Measurements from ENCODE around the gene NDC80.

NDC80 gene

DNA sequence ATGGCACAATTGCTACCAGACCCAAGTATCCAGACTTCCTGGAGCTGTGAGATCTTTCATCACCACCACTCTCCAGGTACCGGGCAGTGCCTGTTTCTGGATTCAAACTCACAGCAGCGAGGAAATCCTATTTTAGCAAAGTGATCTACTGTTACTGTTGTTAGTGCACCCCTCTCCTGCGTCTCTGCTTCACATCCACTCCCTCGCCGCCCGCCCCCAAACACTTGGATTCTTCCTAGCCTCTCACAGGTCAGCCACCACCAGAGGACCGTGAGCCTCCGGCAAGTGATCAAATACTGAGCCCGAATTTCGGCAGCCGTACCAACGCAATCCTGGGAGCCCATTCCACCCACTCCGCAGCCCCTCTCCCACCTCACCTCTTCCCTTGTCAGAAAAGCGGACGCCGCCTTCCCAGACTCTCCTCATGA lies 571 bp upstream of the NDC80 start:
- TF ChIP-seq MYC (IDR thresholded peaks at IDR 0.05; ENCODE audit: low read depth, low read length) (no peak), POLR2A (IDR thresholded peaks at IDR 0.05; ENCODE audit: extremely low read depth, insufficient read length) (no peak)
- TF ChIP-seq, protein P1, sequence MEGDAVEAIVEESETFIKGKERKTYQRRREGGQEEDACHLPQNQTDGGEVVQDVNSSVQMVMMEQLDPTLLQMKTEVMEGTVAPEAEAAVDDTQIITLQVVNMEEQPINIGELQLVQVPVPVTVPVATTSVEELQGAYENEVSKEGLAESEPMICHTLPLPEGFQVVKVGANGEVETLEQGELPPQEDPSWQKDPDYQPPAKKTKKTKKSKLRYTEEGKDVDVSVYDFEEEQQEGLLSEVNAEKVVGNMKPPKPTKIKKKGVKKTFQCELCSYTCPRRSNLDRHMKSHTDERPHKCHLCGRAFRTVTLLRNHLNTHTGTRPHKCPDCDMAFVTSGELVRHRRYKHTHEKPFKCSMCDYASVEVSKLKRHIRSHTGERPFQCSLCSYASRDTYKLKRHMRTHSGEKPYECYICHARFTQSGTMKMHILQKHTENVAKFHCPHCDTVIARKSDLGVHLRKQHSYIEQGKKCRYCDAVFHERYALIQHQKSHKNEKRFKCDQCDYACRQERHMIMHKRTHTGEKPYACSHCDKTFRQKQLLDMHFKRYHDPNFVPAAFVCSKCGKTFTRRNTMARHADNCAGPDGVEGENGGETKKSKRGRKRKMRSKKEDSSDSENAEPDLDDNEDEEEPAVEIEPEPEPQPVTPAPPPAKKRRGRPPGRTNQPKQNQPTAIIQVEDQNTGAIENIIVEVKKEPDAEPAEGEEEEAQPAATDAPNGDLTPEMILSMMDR (IDR thresholded peaks at IDR 0.05; ENCODE audit: low read depth, low read length): no peak
- TF ChIP-seq, protein P2, sequence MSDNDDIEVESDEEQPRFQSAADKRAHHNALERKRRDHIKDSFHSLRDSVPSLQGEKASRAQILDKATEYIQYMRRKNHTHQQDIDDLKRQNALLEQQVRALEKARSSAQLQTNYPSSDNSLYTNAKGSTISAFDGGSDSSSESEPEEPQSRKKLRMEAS (IDR thresholded peaks at IDR 0.05; ENCODE audit: low read depth, low read length): no peak
- peak; percentile 77 for DNase-seq (ENCODE audit: low read depth)

DNA sequence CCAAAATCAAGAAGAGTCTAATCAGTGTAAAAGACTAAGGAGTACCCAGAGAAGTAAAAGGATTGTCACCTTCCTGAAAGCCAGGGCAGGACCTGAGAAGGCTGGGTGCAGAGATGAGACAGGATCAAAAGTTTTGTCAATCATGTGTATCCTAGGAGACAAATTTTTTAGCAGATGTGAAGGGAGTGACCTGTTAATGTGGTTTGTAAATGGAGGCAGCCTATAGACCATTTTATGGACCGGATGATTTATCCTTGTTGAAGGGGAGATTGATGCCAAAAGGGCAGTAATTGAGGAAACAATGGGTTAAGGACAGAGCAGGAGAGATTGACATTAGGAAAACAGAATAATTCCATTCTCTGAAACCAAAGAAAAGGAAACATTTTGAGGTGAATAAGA lies 813 bp downstream of the NDC80 start:
- DNase-seq (ENCODE audit: low read depth): peak; percentile 19
- TF ChIP-seq MYC (IDR thresholded peaks at IDR 0.05; ENCODE audit: low read depth, low read length): no peak
- no peak for TF ChIP-seq POLR2A (IDR thresholded peaks at IDR 0.05; ENCODE audit: extremely low read depth, insufficient read length)
- TF ChIP-seq, protein P2 (IDR thresholded peaks at IDR 0.05; ENCODE audit: low read depth, low read length): no peak
- H3K4me3 ChIP-seq (ENCODE audit: low read depth, low read length): peak overlapping the region; percentile 92

More for the DNA sequence above, 571 bp upstream of the NDC80 start:
- H3K4me3 ChIP-seq (ENCODE audit: low read depth, low read length): peak overlapping the region; percentile 92

DNA sequence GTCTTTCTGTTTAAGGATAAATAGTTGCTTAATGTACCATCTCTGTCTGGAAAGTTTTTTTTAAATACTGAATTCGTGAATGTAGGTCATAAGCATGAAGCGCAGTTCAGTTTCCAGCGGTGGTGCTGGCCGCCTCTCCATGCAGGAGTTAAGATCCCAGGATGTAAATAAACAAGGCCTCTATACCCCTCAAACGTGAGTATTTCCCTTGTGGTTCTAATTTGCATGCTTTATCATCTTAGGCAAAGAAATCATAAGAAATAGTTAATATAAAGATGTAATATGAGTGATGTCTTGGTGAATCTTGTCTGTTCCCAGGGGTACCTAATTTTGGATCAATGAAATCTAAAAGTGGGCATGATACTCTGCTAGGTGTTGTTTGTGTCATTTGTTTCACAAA lies 1.5 kb downstream of the NDC80 start:
- TF ChIP-seq POLR2A (IDR thresholded peaks at IDR 0.05; ENCODE audit: extremely low read depth, insufficient read length) (no peak), MYC (IDR thresholded peaks at IDR 0.05; ENCODE audit: low read depth, low read length) (no peak)
- TF ChIP-seq, protein P2 (IDR thresholded peaks at IDR 0.05; ENCODE audit: low read depth, low read length): no peak
- TF ChIP-seq, protein P1 (IDR thresholded peaks at IDR 0.05; ENCODE audit: low read depth, low read length): no peak
- DNase-seq (ENCODE audit: low read depth): no peak
- H3K4me3 ChIP-seq (ENCODE audit: low read depth, low read length): peak overlapping the region; percentile 92

DNA sequence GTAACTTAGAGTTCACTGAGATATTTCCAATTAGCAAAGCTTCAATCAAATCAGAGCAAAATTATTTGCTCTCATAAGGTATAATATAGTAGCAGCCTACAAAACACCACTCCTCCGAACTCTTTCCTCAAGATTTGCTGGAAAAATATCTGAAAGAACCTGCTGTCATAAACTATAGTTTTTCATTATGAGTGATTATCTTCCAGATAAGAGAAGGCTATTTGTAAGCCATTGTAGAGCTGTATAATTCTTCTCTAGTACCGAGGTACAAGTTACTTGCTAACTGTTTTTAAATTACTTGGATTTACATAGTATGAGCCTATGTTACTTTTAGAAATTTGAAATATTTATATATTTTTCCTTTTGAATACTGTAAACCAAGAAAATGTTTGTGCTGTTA lies 2.1 kb downstream of the NDC80 start:
- no peak for DNase-seq (ENCODE audit: low read depth)
- TF ChIP-seq POLR2A (IDR thresholded peaks at IDR 0.05; ENCODE audit: extremely low read depth, insufficient read length) (no peak), MYC (IDR thresholded peaks at IDR 0.05; ENCODE audit: low read depth, low read length) (no peak)
- TF ChIP-seq, protein P2 (IDR thresholded peaks at IDR 0.05; ENCODE audit: low read depth, low read length): no peak
- TF ChIP-seq, protein P1 (IDR thresholded peaks at IDR 0.05; ENCODE audit: low read depth, low read length): no peak
- H3K4me3 ChIP-seq (ENCODE audit: low read depth, low read length): peak overlapping the region; percentile 92

DNA sequence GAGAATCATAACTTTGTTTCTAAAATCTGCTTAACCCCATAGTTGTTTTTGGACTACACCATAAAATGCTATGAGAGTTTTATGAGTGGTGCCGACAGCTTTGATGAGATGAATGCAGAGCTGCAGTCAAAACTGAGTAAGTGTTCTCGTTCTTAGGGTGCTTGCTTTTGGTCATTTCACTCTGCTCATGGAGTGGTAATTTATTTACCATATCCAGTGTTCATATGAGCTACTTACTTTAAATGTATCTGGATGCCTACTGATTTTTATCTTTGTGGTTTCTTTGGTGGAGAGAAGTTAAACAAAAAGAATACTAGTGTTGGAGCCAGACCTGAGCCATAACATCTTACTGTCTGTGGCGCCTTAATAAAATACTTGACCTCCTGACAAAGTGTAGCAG lies 16.4 kb downstream of the NDC80 start:
- H3K4me3 ChIP-seq (ENCODE audit: low read depth, low read length): no peak overlapping the region
- TF ChIP-seq MYC (IDR thresholded peaks at IDR 0.05; ENCODE audit: low read depth, low read length): no peak
- TF ChIP-seq POLR2A (IDR thresholded peaks at IDR 0.05; ENCODE audit: extremely low read depth, insufficient read length): no peak
- TF ChIP-seq, protein P1 (IDR thresholded peaks at IDR 0.05; ENCODE audit: low read depth, low read length): no peak
- TF ChIP-seq, protein P2 (IDR thresholded peaks at IDR 0.05; ENCODE audit: low read depth, low read length): no peak
- no peak for DNase-seq (ENCODE audit: low read depth)

DNA sequence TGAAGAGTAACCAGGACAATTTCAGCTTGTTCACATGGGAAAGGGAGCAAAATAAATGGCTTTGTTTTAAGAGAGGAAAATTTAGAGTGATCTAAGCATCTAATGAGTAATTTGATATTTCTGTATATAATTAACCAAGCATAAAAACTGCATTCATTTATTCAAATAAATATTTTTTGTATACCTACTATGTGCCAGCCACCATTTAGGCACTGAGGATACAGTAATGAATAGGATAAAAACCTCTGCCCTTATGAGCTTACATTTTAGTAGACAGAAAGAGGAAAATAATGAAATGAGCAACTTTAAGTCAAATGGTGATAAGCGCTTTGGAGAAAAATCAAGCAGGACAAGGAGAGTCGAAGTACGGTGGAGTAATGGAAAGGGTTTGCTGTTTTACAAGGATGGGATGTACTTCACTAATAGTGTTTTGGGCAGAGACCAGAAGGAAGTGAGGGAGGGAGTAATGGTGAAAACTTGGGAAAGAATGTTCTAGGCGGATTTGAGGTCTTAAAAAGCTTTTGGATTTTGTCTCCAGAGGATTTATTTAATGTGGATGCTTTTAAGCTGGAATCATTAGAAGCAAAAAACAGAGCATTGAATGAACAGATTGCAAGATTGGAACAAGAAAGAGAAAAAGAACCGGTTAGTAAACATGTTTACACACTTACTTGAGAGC lies 17.4 kb downstream of the NDC80 start:
- no peak overlapping the region for H3K4me3 ChIP-seq (ENCODE audit: low read depth, low read length)
- no peak for DNase-seq (ENCODE audit: low read depth)
- TF ChIP-seq, protein P1 (IDR thresholded peaks at IDR 0.05; ENCODE audit: low read depth, low read length): no peak
- TF ChIP-seq MYC (IDR thresholded peaks at IDR 0.05; ENCODE audit: low read depth, low read length): no peak

Data from NB4 (cell line).